Measurements from ENCODE around the gene PNPLA2.

PNPLA2 gene

DNA sequence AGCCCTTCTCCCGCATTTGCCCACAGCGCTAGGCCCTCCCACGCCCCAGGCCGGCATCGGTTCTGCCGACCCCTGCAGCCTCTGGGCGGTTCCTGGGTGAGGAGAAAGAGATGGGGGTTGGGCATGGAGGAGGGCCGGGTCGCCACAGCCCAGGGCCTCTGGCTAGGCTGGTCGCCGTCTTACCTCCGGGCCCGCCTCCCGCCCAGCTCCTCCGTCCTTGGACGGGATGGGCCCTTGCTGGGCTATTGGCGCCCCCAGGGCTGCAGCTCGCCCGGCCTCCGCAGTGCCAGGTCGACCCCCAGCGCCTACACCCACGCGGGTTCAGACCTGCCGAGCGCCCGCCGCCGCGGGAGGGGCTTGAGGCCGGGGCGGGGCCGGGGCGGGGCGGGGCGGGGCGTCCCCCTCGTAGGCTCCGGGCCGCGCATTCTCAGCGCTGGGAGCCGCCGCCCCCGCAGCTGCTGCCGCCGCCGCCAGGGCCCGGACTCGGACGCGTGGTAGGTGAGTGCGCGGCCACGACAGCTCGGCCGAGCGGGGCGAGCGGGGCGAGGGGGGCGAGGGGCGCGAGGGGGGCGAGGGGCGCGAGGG, 13.9 kb downstream of the PNPLA2 start, which contains the start of gene CD151:
TSS of gene CD151 (plus strand) at position 424 of the 585 bp plus-strand sequence. CDS start 3,118 bp downstream, outside the sequence.
- peak; percentile 61 for DNase-seq

DNA sequence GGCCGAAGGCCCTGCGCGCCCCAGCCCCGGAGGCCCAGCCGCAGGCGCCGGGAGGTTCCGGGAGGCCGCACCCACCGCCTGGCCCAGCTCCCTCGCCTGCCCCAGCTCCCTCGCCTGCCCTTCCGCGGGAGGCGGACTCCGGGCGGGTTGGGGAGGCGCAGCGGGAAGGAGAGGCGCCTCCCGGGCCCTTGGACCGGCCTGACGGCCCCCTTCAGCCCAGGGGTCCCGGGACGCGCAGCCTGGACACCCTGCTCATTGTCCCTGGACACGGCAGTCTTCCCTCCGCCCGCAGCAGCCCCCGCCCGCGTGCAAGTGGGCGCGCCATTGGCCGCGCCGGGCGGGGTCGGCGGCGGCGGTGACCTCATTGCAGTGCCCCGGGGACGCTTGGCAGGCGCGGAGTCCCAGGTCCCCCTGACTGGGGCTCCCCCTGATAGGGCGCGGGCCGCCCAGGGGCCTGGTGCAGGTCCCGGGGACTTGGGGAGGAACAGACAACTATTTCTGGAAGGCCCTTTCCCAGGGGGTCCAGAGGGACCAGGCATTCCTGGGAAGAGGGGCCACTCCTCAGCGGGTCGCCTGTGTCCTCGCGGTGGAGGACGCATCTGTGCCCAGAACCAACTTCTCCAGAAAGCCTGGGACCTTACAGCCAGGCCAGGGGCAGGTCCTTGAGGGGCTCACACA, 14.5 kb downstream of the PNPLA2 start:
- peak; percentile 46 for DNase-seq

DNA sequence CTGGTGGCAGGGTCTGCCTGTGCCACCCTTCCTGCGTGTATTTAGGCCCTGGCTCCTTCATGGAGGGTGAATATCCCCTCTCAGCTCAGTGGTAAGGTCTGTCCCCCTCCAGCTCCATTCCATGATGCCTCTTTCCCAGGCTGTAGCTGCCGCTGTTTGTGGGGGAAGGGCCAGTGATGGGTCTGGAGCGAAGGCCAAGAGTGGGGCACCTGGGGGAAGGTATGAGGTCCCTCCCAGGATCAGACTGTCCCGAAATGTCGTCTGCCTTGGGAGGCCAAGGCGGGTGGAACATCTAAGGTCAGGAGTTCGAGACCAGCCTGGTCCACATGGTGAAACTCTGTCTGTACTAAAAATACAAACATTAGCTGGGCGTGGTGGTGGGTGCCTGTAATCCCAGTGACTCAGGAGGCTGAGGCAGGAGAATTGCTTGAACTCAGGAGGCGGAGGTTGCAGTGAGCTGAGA, 15.2 kb downstream of the PNPLA2 start:
- DNase-seq, result no peak

DNA sequence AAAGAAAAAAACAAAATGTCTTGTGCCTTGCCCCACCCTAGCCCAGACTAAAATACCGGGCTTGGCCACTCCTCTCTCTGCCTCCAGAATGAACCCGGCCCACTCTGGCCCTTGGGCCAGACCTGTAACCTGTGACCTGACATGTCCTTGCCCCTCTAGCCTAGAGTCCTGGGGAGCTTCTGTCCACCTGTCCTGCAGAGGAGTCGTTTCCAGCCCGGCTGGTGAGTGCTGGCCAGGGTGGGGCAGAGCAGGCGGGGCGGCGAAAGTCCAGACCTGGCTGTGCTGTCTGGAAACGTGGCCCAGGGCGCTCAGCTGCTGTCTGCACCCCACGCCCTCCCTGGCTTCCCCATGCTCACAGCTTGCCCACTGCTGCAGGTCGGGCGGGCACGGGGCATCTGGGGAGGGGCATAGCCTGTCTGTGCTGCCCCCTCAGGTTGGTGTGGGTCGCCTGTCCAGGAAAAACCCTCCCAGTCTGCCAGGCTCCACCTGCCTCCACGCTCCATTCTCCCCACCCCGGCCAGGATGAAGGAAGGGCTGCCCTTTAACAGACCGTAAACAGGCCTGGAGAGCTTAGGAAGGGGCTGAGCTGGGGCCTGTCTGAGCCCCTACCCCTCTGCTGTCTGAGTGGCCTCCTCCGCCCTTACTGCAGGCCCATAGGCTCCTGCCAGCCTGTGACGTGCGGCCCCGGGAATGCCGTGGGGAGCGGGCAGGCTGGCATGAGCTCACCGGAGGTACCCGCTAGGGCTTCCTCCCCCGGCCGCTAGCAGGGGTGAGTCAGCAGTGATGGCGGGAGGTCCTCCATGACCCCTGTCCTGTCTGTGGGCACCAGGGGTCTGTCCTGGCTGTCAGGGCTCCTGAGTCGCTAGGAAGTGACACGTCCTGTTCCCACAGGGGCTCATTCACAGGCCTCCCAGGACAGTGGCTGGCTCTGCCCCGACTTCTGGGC, 15.9 kb downstream of the PNPLA2 start:
- DNase-seq, result peak; percentile 99

DNA sequence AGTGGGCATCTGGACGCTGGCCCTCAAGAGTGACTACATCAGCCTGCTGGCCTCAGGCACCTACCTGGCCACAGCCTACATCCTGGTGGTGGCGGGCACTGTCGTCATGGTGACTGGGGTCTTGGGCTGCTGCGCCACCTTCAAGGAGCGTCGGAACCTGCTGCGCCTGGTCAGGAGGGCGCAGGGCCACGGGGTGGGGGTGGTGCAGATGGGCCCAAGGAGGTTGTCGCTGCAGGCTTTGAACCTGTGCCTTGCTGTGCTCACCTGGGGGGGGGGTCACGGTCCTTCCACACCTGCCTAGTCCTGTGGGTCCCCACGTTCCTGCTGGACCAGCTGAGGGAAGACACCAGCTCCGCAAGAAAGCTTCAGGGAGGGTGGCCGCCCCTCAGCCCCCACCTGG, 17.6 kb downstream of the PNPLA2 start:
- no peak for DNase-seq

DNA sequence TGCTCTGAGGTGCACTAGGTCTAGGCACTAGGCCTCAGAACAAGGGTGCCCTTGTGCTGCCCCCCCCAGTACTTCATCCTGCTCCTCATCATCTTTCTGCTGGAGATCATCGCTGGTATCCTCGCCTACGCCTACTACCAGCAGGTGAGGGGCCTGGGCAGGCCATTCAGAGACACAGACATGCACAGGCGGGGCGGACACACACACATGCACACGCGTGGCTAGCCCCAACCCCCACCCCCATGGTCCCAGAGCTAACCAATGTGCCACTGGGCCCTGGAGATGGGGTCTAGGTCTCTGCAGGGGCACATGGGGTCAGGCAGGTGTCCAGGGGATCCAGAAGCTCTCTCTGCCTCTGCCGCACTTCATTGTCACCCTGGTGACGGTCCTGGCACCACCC, 18.0 kb downstream of the PNPLA2 start:
- no peak for DNase-seq

DNA sequence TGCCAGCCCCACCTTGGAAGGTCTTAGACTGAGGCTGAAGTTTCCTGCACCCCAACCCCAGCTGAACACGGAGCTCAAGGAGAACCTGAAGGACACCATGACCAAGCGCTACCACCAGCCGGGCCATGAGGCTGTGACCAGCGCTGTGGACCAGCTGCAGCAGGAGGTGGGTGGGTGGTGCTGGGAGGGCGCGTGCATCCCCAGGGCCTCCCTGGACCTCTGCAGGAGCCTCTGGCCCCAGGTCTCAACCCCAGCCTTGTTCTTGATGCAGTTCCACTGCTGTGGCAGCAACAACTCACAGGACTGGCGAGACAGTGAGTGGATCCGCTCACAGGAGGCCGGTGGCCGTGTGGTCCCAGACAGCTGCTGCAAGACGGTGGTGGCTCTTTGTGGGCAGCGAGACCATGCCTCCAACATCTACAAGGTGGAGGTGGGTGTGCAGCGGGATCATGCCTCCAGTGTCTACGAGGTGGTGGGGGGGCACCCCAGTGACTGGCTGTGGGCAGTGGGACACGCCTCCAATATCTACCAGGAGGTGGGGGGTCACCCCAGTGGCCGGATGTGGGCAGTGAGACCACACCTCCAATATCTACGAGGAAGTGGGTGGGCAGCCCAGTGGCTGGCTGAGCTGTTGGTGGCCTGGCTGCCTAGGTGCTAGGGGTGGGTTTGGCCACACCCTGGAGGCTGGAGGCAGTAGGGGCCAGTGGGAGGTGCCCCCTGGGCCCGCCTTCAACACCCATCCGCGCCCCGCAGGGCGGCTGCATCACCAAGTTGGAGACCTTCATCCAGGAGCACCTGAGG, 18.7 kb downstream of the PNPLA2 start:
- peak; percentile 32 for DNase-seq

DNA sequence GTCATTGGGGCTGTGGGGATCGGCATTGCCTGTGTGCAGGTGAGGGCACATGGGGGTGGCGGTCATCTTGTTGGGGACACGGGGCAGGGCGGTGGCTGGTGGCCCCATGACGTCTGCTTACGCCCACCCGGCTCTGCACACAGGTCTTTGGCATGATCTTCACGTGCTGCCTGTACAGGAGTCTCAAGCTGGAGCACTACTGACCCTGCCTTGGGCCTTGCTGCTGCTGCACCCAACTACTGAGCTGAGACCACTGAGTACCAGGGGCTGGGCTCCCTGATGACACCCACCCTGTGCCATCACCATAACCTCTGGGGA, 19.2 kb downstream of the PNPLA2 start:
- no peak for DNase-seq

DNA sequence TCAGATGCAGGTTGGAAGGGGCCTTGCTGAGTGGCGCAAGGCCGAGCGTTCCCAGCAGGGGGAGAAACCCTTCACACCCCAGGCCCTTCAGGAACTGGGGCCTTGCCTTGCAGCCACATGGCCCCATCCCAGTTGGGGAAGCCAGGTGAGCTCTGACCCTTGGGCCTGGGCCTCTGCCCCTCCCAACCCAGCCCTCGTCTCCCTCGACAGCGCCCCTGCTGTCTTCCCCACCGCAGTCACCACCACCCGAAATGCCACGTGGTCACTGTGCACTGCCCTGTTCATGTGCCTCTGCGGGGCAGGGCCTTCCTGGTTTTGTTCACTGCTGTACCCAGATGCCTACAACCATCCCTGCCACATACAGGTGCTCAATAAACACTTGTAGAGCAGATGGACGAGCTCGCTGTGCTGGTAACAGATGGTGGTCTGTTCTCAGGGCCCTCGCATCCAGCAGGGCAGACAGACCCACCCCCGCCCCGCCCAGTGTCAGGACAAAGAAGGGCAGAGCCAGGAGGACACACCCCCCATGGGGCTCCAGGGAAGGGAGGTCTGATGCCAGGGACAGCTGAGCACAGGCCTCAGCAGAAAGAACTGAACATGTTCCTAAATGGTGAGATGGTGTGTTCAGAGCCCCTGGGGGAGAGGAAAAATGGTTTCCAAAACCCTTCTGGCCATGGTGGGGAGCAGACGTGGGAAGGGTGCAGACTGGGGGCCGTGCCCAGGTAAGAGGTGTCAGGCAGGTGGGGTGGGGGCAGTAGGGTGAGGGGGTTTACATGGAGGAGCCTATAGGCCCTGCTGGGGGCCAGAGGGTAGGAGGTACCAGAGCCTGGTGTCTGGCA, 19.9 kb downstream of the PNPLA2 start:
- DNase-seq, result no peak

DNA sequence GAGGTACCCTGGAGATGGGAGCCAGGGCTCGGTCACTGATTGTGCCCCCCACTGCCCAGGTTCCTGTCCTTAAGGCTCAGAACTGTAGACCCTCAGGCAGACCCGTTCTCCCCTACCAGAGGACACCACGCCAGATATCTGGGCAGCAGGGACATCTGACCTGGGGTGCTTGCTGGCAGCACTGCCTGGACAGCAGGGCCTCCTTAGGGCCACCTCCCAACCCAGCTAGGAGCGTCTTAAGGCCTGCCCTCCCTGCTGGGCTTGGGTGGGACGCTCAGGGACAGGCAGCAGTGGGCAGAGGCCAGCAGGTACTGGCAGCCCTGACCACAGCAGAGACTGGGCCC, 20.5 kb downstream of the PNPLA2 start:
- DNase-seq, result no peak

DNA sequence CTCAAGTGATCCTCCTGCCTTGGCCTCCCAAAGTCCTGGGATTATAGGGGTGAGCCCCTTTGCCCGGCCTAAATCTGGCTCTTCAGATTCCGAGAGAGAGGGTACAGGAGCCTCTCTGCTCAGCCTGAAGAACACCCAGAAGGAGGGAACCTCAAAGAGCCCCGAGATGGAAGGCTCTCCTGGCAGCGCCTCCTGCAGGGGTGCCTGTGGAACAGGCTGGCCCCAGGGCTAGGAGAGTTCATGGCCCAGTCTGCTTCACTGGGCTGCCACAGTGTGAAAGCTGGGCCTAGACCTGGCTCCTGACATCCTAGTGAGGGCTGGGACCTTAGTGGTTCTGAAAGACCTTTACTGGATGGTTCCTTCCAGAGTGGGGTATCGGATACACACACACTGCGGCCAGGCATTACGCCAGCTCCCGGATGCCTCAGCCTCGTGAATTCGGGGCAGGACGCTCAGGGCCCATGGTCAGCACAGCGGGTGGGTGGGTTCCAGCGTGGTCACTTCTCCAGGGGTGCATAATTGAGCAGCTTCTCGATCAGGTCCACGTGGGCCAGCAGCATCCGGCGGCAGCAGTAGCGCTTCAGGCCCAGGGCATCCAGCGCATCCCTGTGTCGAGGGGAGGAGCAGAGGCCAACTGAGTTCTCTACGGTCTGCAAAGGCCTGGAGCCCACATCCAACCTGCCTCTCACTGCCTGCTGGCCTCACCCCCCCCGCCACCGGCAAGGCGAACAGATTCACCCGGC, 21.3 kb downstream of the PNPLA2 start:
- DNase-seq, result peak; percentile 22

DNA sequence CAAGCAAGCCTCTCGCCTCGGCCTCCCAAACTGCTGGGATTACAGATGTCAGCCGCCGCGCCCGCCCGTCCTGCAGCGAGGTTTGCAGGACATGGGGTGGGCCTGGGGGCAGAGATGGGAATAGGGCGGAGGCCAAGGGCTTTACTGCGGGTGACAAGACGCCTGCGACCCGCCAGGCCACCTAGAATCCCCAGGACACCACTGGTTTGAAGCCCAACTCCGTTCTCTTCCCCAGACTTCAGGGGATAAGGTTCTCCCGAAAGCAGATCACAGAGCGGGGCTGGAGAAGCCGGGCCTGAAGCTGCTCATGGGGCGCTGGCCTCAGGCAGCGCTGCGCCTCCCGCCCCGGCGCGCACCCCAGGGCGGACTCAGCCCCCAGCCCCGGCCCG, 23.3 kb downstream of the PNPLA2 start:
- DNase-seq, result no peak

DNA sequence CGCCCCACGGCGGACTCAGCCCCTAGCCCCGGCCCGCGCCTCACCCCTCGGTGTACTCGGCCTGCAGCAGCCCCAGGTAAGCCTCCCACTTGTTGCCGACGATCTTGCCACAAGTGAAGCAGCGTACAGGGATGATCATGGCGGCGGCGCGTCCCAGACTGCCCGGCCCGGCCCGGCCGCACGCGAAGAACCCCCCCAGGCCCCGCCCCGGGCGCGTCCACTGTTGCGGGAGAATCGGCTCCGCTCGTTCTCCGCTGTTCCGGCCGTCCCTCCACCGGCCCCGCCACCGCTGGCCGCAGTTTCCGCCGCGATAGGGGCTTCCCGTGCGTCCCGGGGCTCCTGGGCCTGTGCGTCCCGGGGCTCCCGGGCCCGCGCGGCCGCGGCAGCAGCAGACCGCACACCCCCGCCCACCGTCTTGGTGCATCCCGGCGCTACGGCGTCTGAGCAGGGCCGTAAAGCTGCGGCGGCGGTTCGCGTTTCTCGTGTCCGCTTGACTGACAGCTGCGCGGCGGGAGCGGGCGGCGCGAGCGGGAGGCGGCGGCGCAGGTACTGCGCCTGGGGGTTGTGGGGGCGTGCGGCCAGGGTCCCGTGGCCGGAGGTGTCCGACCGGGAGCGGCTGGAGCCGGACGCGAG, 23.8 kb downstream of the PNPLA2 start, which contains the start of the genes POLR2L and TSPAN4:
TSS of gene POLR2L (minus strand) at position 160 of the 633 bp plus-strand sequence. CDS start at position 139, 21 bp downstream.
TSS of gene TSPAN4 (plus strand) at position 483 of the 633 bp plus-strand sequence. CDS start 7,453 bp downstream, outside the sequence.
- peak; percentile 80 for DNase-seq

DNA sequence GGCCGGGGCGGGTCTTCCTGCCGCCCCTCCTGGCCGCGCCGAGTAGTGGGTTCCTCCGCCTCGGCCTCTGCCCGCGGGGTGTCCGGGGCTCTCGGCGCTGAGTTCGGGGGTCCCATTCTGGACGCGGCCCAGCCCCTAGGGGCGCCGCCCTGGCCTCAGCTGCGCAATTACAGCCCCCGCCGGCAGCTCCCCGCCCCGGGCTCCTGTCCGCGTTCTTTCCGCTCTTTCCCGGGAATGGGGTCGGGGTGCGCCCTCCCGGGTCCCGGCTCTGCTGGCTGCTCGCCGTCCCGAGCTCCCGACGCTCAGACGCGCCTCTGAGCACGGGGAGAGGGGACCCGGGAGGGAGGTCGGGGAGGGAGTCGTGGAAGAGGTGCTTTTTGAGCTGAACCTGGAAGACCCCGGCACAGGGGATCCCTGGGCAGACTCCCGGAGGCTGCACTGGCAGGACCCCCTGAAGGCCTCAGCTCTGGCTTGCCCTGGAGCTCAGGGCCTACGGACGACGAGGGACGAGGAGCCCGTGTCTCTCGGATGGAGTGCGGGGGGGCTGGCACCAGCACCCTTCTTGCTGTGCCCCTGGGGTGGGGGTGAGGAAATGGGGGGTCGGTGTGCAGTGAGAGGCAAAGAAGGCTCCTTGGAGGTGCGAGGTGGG, 24.5 kb downstream of the PNPLA2 start:
- DNase-seq, result no peak

DNA sequence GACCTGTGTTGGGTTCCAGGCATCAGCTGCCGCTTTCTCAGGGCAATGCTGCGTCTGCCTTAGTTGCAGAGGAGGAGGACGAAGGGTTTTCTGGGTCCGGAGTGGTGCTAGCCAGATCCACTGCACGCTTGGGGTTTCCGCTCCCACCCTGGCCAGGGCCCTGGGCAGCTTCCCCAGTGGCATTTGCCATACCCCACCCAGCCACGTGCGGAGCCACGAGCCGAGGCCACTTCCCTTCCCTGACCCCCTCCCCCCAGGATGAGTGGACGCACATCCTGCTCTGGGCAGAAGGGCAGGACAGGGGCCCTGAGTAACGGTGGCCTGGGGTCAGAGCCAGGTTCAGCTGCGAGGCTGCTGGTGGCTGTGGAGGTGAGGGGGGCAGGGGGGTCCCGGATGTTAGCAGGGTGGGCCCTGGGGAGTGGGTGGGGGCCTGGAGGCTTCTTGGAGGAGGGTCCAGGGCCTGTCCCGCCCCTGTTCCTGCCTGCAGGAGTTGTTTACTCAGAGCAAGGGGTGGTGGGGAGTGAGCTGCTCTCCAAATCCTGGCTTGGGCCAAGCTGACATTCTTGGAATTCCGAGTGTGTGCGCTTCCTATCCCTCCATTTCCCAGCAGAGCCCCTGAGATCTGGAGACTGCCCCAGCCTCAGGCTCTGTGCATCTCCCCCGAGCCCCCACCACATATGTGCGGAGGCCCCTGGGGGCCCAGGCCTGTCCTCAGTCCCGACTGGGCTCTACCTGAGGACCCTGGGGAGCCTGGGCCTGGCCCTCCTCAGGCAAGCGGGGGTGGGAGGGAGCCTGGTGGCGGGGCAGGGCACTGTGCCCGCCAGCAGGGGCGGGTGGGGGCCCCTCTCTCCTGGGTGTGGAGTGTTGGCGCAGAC, 25.3 kb downstream of the PNPLA2 start:
- peak; percentile 96 for DNase-seq

DNA sequence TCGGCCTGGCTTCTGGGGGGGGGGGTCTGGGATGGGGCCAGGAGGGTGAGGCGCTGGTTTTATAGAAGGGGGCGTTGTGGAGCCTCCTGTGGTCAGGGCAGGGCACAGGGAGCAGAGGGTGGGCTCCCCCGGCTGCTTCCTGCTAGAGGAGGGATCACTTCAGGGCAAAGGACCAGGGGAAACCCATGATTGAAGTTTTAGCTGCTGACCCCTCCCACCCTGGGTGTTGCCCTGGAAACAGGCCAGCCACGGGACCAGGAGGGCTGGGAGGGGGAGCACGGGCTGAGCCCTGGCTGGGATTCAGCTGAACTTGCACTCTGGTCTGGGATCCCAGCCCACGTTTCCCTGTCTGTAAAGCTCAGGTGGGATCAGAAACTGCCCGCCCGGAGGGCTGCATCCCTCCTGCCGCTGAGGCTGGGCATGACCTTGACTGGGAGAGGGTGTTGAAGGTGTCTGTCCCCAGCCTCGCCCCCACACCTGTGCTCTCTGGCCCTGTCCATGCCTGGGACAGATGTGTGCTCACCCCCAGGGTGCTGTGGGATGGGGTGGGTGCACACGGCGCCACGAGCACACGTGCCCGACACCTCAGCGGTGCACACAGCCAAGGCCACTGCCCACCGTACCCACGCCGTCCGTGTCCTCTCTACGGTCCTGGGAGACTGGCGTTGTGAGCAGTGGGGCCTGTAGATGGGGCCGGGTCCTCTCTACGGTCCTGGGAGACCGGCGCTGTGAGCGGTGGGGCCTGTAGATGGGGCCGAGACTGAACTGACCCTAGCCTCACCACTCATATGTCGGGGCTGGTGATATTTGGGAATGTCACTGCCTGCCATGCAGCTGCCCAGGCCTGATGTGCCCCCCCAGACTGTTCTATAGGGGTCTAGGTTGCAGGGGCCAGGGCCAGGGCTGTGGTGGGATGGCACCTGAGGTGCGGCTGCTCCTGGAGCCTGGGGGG, 26.3 kb downstream of the PNPLA2 start:
- DNase-seq, result peak; percentile 89

DNA sequence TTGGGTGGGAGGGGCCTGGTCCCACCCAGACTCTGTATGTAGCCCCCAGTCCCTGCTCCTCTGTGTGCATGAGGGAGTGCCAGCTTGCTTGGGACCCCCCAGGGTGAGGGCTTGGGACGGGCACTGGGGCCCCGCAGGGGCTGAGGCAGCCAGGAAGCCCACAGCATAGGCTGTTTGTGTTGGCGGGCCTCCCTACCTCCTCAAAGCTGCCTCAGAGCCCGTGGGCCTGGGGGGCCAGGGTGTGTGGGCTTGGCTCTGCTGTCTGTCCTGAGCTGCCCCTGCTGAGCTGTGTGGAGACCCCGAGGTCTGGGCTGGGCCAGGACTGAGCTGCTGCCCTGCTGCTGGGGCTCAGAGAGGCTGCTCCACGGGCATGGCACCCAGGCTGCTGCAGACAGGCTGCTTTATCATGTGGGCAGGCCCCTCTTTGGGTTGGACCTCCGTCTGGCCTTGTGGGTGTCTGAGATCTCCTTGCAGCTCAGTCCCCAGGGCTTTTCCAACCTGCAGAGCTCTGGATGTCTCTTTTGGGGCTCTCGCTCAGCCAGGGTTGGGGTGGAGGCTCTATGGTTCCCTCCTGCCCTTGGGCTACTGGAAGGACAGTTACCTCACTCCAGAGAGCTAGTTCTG, 27.3 kb downstream of the PNPLA2 start:
- no peak for DNase-seq
